Esophagus squamous epithelium (tissue), 5 donors: ENCODE data around the gene GPR35. TPM values are rescaled to one million over a fixed set of nuclear protein-coding genes. Genes with fewer than 3 reads are reported as not detected.

ENCODE experiments used
- DNase-seq: peaks from one replicate; lab custom pipeline; 2025; lab: John Stamatoyannopoulos, UW
- H3K27ac ChIP-seq, 4 donors: fragments of 200-600 bp; sonication (generic); one replicate each; pipeline ENCODE4 v1.5.1; 2016 to 2019; ENCODE audit warnings: mild to moderate bottlenecking in 1 of 4
- H3K27me3 ChIP-seq, 4 donors: fragments of 200-600 bp; sonication (generic); 1 replicate in 3 of 4; 2 replicates in 1 of 4; pipeline versions ENCODE4 v1.5.1 to v1.6.0; 2017 to 2021; ENCODE audit warnings: antibody characterized with exemption in 1 of 4
- H3K36me3 ChIP-seq, 3 donors: fragments of 200-600 bp; sonication (generic); one replicate each; pipeline ENCODE4 v1.5.1; 2016 to 2019
- H3K4me1 ChIP-seq, 3 donors: fragments of 200-600 bp; sonication (generic); one replicate each; pipeline ENCODE4 v1.5.1; 2017 to 2019
- H3K4me3 ChIP-seq, 4 donors: fragments of 200-600 bp; sonication (generic); 1 replicate in 3 of 4; 2 replicates in 1 of 4; pipeline ENCODE4 v1.5.1; 2016 to 2019; ENCODE audit warnings: mild to moderate bottlenecking in 2 of 4, moderate library complexity in 1 of 4
- H3K9me3 ChIP-seq, 3 donors: fragments of 200-600 bp; sonication (generic); one replicate each; pipeline ENCODE4 v1.5.1; 2016 to 2019
- POLR2A ChIP-seq, 4 donors: fragments of 450-650 bp; IDR thresholded peaks; one replicate each; pipeline ENCODE4 v1.6.1; 2017; ENCODE audit warnings: antibody characterized with exemption in 4 of 4, mild to moderate bottlenecking in 4 of 4, moderate library complexity in 3 of 4
- WGBS, 2 donors: methylation state at CpG; one replicate each; pipeline ENCODE4 v1.1.5; 2018; 5-methylcytosine and 5-hydroxymethylcytosine counted together
- intact Hi-C: fragments of 100-400 bp; cut with DNase I; formaldehyde crosslinking; loops from one replicate; pipeline ENCODE4 v1.15.0; 2022
- total RNA-seq, 4 donors: library from RNA; depleted of rRNA; stranded (reverse); fragments of >200 nt; gene quantifications; one replicate each; pipeline ENCODE4 v1.1.0, GENCODE V29; 2016
- TF ChIP-seq, protein P1 (sequence below), 6 experiments: fragments of 450-650 bp in 4 of 6; fragments of 200-600 bp in 2 of 6; sonication (generic) in 2 of 6; IDR thresholded peaks; one replicate each; pipeline ENCODE4 v1.5.1; 2016 to 2019; ENCODE audit warnings: antibody characterized with exemption in 6 of 6, mild to moderate bottlenecking in 4 of 6, moderate library complexity in 4 of 6
- donor health status: DM: yes; HTN: yes; CAD: no.

Gene GPR35
- total RNA-seq, 4 donors from 2014 or later: 0.31 to 3.2 (median 1.3) TPM

- Histone ChIP-seq H3K27ac (no peak overlapping the region), H3K36me3 (no peaks in the 10 kb centered on the region), H3K9me3 (no peaks in the 10 kb centered on the region), H3K4me1 (no peaks in the 10 kb centered on the region), H3K27me3 (peaks cover 0 to 94% (median 0%) of the 10 kb centered on the region in 4 donors), H3K4me3 (no peak overlapping the region)
- intact Hi-C loops: no loop called here
- WGBS, 2 donors: 66 to 83% methylated on average over 10 to 15 of the region's 36 CpGs
- TF ChIP-seq, protein P1, sequence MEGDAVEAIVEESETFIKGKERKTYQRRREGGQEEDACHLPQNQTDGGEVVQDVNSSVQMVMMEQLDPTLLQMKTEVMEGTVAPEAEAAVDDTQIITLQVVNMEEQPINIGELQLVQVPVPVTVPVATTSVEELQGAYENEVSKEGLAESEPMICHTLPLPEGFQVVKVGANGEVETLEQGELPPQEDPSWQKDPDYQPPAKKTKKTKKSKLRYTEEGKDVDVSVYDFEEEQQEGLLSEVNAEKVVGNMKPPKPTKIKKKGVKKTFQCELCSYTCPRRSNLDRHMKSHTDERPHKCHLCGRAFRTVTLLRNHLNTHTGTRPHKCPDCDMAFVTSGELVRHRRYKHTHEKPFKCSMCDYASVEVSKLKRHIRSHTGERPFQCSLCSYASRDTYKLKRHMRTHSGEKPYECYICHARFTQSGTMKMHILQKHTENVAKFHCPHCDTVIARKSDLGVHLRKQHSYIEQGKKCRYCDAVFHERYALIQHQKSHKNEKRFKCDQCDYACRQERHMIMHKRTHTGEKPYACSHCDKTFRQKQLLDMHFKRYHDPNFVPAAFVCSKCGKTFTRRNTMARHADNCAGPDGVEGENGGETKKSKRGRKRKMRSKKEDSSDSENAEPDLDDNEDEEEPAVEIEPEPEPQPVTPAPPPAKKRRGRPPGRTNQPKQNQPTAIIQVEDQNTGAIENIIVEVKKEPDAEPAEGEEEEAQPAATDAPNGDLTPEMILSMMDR (IDR thresholded peaks at IDR 0.05): no peak
- no peak for TF ChIP-seq POLR2A (IDR thresholded peaks at IDR 0.05)
- DNase-seq: no peak
Observed at GRCh38 chr2:240646176-240646899, 21.1 kb downstream of the GPR35 start.

GRCh38 chr2:240646900-240647502 lies 21.7 kb downstream of the GPR35 start:
- no peak for TF ChIP-seq POLR2A (IDR thresholded peaks at IDR 0.05)
- TF ChIP-seq, protein P1 (IDR thresholded peaks at IDR 0.05): no peak
- WGBS, 2 donors: 60 to 90% methylated on average over 1 to 4 of the region's 30 CpGs
- H3K4me3 ChIP-seq: no peak overlapping the region
- H3K9me3 ChIP-seq: no peaks in the 10 kb centered on the region
- H3K27me3 ChIP-seq: peaks cover 0 to 99% (median 0%) of the 10 kb centered on the region in 4 donors
- no peaks in the 10 kb centered on the region for H3K4me1 ChIP-seq
- no peak for DNase-seq
- no peak overlapping the region for H3K27ac ChIP-seq
- intact Hi-C loops: no loop called here
- H3K36me3 ChIP-seq: no peaks in the 10 kb centered on the region

- no peaks in the 10 kb centered on the region for H3K36me3 ChIP-seq
- intact Hi-C loops: no loop called here
- H3K27me3 ChIP-seq: peaks cover 0 to 99% (median 0%) of the 10 kb centered on the region in 4 donors
- H3K4me3 ChIP-seq: no peak overlapping the region
- no peaks in the 10 kb centered on the region for H3K9me3 ChIP-seq
- TF ChIP-seq, protein P1 (IDR thresholded peaks at IDR 0.05): no peak
- TF ChIP-seq POLR2A (IDR thresholded peaks at IDR 0.05): no peak
- DNase-seq: no peak
- 40 to 66% methylated on average over 1 to 16 of the region's 22 CpGs for WGBS, 2 donors
- H3K4me1 ChIP-seq: no peaks in the 10 kb centered on the region
- no peak overlapping the region for H3K27ac ChIP-seq
Observed at GRCh38 chr2:240647503-240648154, 22.3 kb downstream of the GPR35 start.

DNA sequence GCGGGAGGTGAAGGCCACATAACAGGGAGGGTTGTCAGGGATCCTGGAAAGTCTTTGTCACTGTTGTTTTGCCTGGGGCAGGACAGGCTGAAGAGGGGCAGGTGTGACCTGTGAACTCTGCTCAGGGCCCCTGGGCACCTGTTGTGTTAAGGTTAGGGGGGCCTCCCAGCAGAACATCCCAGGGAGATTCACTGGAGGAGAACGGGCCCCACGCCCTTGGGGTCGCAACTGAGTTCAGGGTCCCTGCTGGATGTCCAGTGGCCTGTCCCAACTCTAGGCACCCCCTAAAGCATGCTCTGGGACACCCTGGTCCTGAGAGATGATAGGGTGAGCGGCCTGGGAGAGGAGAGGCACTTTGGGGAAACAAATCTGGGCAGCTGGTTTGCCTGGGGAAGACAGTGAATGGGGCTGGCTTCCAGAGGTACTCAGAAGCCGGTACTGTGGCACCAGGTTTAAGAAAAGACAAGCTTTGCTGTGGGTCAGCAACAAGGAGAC lies 22.9 kb downstream of the GPR35 start:
- no peak overlapping the region for H3K27ac ChIP-seq
- no peak overlapping the region for H3K4me3 ChIP-seq
- H3K9me3 ChIP-seq: no peaks in the 10 kb centered on the region
- WGBS, 2 donors: 58 to 60% methylated on average over 2 to 4 of the region's 6 CpGs
- no peaks in the 10 kb centered on the region for H3K4me1 ChIP-seq
- intact Hi-C loops: no loop called here
- DNase-seq: no peak
- H3K27me3 ChIP-seq: peaks cover 0 to 99% (median 0%) of the 10 kb centered on the region in 4 donors
- TF ChIP-seq, protein P1 (IDR thresholded peaks at IDR 0.05): no peak
- no peak for TF ChIP-seq POLR2A (IDR thresholded peaks at IDR 0.05)
- H3K36me3 ChIP-seq: no peaks in the 10 kb centered on the region
